Skeletal muscle satellite cell (primary cell): ENCODE data around the gene EXPH5.

Source experiments
- H3K27me3 ChIP-seq: 2 replicates; pipeline ENCODE4 v1.7.0; 2013; ENCODE audit warnings: low read length; ENCODE audit not compliant: control insufficient read depth, insufficient read depth
- H3K36me3 ChIP-seq: 2 replicates; pipeline ENCODE4 v1.7.0; 2013; ENCODE audit warnings: mild to moderate bottlenecking, control low read depth, low read length; ENCODE audit not compliant: insufficient read depth
- H3K4me1 ChIP-seq: 2 replicates; pipeline ENCODE4 v1.7.0; 2013; ENCODE audit warnings: low read length; ENCODE audit not compliant: control insufficient read depth, insufficient read depth
- H3K4me2 ChIP-seq: 2 replicates; pipeline ENCODE4 v1.7.0; 2013; ENCODE audit warnings: mild to moderate bottlenecking, low read length
- H3K4me3 ChIP-seq: 2 replicates; pipeline ENCODE4 v1.7.0; 2013; ENCODE audit warnings: low read length
- H3K9ac ChIP-seq: 2 replicates; pipeline ENCODE4 v1.7.0; 2013; ENCODE audit warnings: mild to moderate bottlenecking, low read depth, low read length, moderate library complexity
- H3K9me3 ChIP-seq: replicated peaks from 2 replicates; pipeline ENCODE4 v1.7.0; 2013; ENCODE audit warnings: mild to moderate bottlenecking, control low read depth, low read length

EXPH5 gene

GRCh38 chr11:108558222-108558621, 35.3 kb downstream of the EXPH5 start:
- H3K36me3 ChIP-seq: no peaks in the 10 kb centered on the region
- H3K4me3 ChIP-seq: no peak overlapping the region
- H3K4me1 ChIP-seq: peaks cover 50% of the 10 kb centered on the region
- no peaks in the 10 kb centered on the region for H3K9me3 ChIP-seq
- H3K4me2 ChIP-seq: no peak overlapping the region
- no peak overlapping the region for H3K9ac ChIP-seq
- H3K27me3 ChIP-seq: no peaks in the 10 kb centered on the region

GRCh38 chr11:108556019-108556418, 37.5 kb downstream of the EXPH5 start:
- no peak overlapping the region for H3K4me3 ChIP-seq
- no peaks in the 10 kb centered on the region for H3K9me3 ChIP-seq
- H3K4me2 ChIP-seq: no peak overlapping the region
- H3K36me3 ChIP-seq: no peaks in the 10 kb centered on the region
- H3K27me3 ChIP-seq: no peaks in the 10 kb centered on the region
- peaks cover 39% of the 10 kb centered on the region for H3K4me1 ChIP-seq
- H3K9ac ChIP-seq: no peak overlapping the region

GRCh38 chr11:108551651-108552462, 41.7 kb downstream of the EXPH5 start:
- Histone ChIP-seq H3K36me3 (no peaks in the 10 kb centered on the region), H3K4me3 (no peak overlapping the region), H3K27me3 (no peaks in the 10 kb centered on the region), H3K9me3 (no peaks in the 10 kb centered on the region), H3K9ac (peak overlapping the region; percentile 16), H3K4me2 (peak overlapping the region; percentile 2), H3K4me1 (peaks cover 10% of the 10 kb centered on the region)

GRCh38 chr11:108549319-108549885, 44.2 kb downstream of the EXPH5 start:
- Histone ChIP-seq H3K9me3 (no peaks in the 10 kb centered on the region), H3K9ac (no peak overlapping the region), H3K4me3 (no peak overlapping the region), H3K4me1 (peaks cover 10% of the 10 kb centered on the region), H3K27me3 (no peaks in the 10 kb centered on the region), H3K36me3 (no peaks in the 10 kb centered on the region), H3K4me2 (no peak overlapping the region)

GRCh38 chr11:108545909-108546501, 47.6 kb downstream of the EXPH5 start:
- peaks cover 5% of the 10 kb centered on the region for H3K27me3 ChIP-seq
- no peak overlapping the region for H3K9ac ChIP-seq
- H3K36me3 ChIP-seq: no peaks in the 10 kb centered on the region
- H3K4me2 ChIP-seq: no peak overlapping the region
- no peaks in the 10 kb centered on the region for H3K9me3 ChIP-seq
- H3K4me1 ChIP-seq: no peaks in the 10 kb centered on the region
- no peak overlapping the region for H3K4me3 ChIP-seq

- Histone ChIP-seq H3K9ac (no peak overlapping the region), H3K36me3 (no peaks in the 10 kb centered on the region), H3K4me3 (no peak overlapping the region), H3K27me3 (peaks cover 5% of the 10 kb centered on the region), H3K4me1 (no peaks in the 10 kb centered on the region), H3K9me3 (no peaks in the 10 kb centered on the region), H3K4me2 (no peak overlapping the region)
Observed at GRCh38 chr11:108543316-108543964, 50.1 kb downstream of the EXPH5 start.

GRCh38 chr11:108541531-108541930, 52.0 kb downstream of the EXPH5 start:
- Histone ChIP-seq H3K4me1 (no peaks in the 10 kb centered on the region), H3K4me3 (no peak overlapping the region), H3K4me2 (no peak overlapping the region), H3K9ac (no peak overlapping the region), H3K36me3 (no peaks in the 10 kb centered on the region), H3K27me3 (peaks cover 9% of the 10 kb centered on the region), H3K9me3 (no peaks in the 10 kb centered on the region)

GRCh38 chr11:108538502-108538901, 55.1 kb downstream of the EXPH5 start:
- Histone ChIP-seq H3K4me1 (no peaks in the 10 kb centered on the region), H3K4me2 (no peak overlapping the region), H3K9ac (no peak overlapping the region), H3K9me3 (no peaks in the 10 kb centered on the region), H3K4me3 (no peak overlapping the region), H3K36me3 (no peaks in the 10 kb centered on the region), H3K27me3 (peaks cover 7% of the 10 kb centered on the region)

- no peak overlapping the region for H3K4me3 ChIP-seq
- H3K36me3 ChIP-seq: no peaks in the 10 kb centered on the region
- H3K9me3 ChIP-seq: no peaks in the 10 kb centered on the region
- peaks cover 4% of the 10 kb centered on the region for H3K27me3 ChIP-seq
- no peaks in the 10 kb centered on the region for H3K4me1 ChIP-seq
- H3K4me2 ChIP-seq: no peak overlapping the region
- H3K9ac ChIP-seq: no peak overlapping the region
Observed at GRCh38 chr11:108538022-108538424, 55.5 kb downstream of the EXPH5 start.

GRCh38 chr11:108536783-108537182, 56.8 kb downstream of the EXPH5 start:
- H3K27me3 ChIP-seq: peaks cover 4% of the 10 kb centered on the region
- no peak overlapping the region for H3K9ac ChIP-seq
- no peak overlapping the region for H3K4me3 ChIP-seq
- no peak overlapping the region for H3K4me2 ChIP-seq
- H3K9me3 ChIP-seq: no peaks in the 10 kb centered on the region
- H3K36me3 ChIP-seq: no peaks in the 10 kb centered on the region
- no peaks in the 10 kb centered on the region for H3K4me1 ChIP-seq

- no peak overlapping the region for H3K4me3 ChIP-seq
- H3K9me3 ChIP-seq: no peaks in the 10 kb centered on the region
- peaks cover 4% of the 10 kb centered on the region for H3K27me3 ChIP-seq
- no peaks in the 10 kb centered on the region for H3K36me3 ChIP-seq
- no peak overlapping the region for H3K4me2 ChIP-seq
- H3K4me1 ChIP-seq: no peaks in the 10 kb centered on the region
- H3K9ac ChIP-seq: no peak overlapping the region
Observed at GRCh38 chr11:108535384-108535955, 58.1 kb downstream of the EXPH5 start.
